ENCODE measurements around the gene RADIL. TPM values are rescaled to one million over a fixed set of nuclear protein-coding genes. Genes with fewer than 3 reads are reported as not detected.

Gene RADIL
- total RNA-seq, 6 donors from 2014 or later, result 7.9 to 42.8 (median 13.0) TPM

GRCh38 chr7:4822677-4823076, 60.8 kb downstream of the RADIL start:
- DNase-seq, result no peak

GRCh38 chr7:4820967-4821471, 62.5 kb downstream of the RADIL start:
- no peak overlapping the region for H3K4me3 ChIP-seq
- no peaks in the 10 kb centered on the region for H3K9me3 ChIP-seq
- H3K27me3 ChIP-seq, result no peaks in the 10 kb centered on the region
- H3K27ac ChIP-seq, result no peak overlapping the region
- peak in 1 of 2 donors; percentile 79 for DNase-seq
- TF ChIP-seq, protein P1, sequence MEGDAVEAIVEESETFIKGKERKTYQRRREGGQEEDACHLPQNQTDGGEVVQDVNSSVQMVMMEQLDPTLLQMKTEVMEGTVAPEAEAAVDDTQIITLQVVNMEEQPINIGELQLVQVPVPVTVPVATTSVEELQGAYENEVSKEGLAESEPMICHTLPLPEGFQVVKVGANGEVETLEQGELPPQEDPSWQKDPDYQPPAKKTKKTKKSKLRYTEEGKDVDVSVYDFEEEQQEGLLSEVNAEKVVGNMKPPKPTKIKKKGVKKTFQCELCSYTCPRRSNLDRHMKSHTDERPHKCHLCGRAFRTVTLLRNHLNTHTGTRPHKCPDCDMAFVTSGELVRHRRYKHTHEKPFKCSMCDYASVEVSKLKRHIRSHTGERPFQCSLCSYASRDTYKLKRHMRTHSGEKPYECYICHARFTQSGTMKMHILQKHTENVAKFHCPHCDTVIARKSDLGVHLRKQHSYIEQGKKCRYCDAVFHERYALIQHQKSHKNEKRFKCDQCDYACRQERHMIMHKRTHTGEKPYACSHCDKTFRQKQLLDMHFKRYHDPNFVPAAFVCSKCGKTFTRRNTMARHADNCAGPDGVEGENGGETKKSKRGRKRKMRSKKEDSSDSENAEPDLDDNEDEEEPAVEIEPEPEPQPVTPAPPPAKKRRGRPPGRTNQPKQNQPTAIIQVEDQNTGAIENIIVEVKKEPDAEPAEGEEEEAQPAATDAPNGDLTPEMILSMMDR (IDR thresholded peaks at IDR 0.05), result no peak
- TF ChIP-seq EP300 (IDR thresholded peaks at IDR 0.05) (no peak), POLR2AphosphoS5 (IDR thresholded peaks at IDR 0.05) (no peak), POLR2A (IDR thresholded peaks at IDR 0.05) (no peak)
- H3K4me1 ChIP-seq, result no peaks in the 10 kb centered on the region
- no peak for ATAC-seq (ENCODE audit: low FRiP score in 2 of 2)
- 74 to 81% methylated on average over 3 to 17 of the region's 20 CpGs for WGBS, 2 donors
- H3K36me3 ChIP-seq, result peaks cover 0 to 6% (median 3%) of the 10 kb centered on the region in 4 donors

More at GRCh38 chr7:4822677-4823076, 60.8 kb downstream of the RADIL start:
- 83 to 84% methylated on average over 6 to 9 of the region's 9 CpGs for WGBS, 2 donors
- ATAC-seq (ENCODE audit: low FRiP score in 2 of 2), result no peak
- H3K36me3 ChIP-seq, result peaks cover 0 to 6% (median 0%) of the 10 kb centered on the region in 4 donors
- H3K4me3 ChIP-seq, result no peak overlapping the region
- TF ChIP-seq, protein P1 (IDR thresholded peaks at IDR 0.05), result no peak
- TF ChIP-seq POLR2A (IDR thresholded peaks at IDR 0.05) (no peak), POLR2AphosphoS5 (IDR thresholded peaks at IDR 0.05) (no peak), EP300 (IDR thresholded peaks at IDR 0.05) (no peak)
- H3K27ac ChIP-seq, result no peak overlapping the region
- no peaks in the 10 kb centered on the region for H3K4me1 ChIP-seq
- no peaks in the 10 kb centered on the region for H3K27me3 ChIP-seq
- no peaks in the 10 kb centered on the region for H3K9me3 ChIP-seq

DNA sequence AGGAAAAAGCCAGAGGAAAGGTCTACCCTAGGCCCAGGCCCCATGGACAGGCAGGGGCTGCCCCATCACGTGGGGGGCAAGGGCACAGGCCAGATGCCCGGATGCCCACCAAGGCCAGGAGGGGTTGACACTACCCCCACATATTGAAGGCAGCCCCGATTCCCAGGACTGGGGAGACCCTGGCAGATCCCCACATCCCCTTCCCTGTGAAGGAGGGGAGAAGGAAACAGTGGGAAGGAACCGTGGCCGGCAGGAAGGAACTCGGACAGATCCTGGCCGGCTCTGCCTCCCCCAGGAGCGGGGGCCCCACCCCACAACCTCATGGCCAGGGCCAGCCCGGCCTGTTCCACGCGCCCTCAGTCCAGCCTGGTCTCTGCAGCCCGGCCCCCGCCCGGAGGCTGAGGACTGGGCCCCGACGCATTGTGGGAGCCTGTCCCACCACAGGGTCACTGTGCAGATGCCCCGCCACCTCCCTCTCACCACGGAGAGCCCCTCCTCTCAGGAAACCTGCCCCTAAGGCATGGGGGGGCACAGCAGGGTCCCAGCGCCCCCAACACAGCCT, 63.0 kb downstream of the RADIL start:
- WGBS, 2 donors, result 81 to 82% methylated on average over 13 to 19 of the region's 19 CpGs
- Histone ChIP-seq H3K36me3 (peaks cover 0 to 6% (median 3%) of the 10 kb centered on the region in 4 donors), H3K9me3 (no peaks in the 10 kb centered on the region), H3K4me3 (no peak overlapping the region), H3K27me3 (no peaks in the 10 kb centered on the region), H3K27ac (peak overlapping the region in 1 of 4 donors; percentile 46), H3K4me1 (no peaks in the 10 kb centered on the region)
- TF ChIP-seq POLR2AphosphoS5 (IDR thresholded peaks at IDR 0.05), result no peak
- TF ChIP-seq EP300 (IDR thresholded peaks at IDR 0.05), result no peak
- no peak for TF ChIP-seq POLR2A (IDR thresholded peaks at IDR 0.05)
- TF ChIP-seq, protein P1 (IDR thresholded peaks at IDR 0.05), result no peak
- ATAC-seq (ENCODE audit: low FRiP score in 2 of 2), result peak in 1 of 2 donors; percentile 16
- DNase-seq, result peak in 1 of 2 donors; percentile 62

- no peaks in the 10 kb centered on the region for H3K27me3 ChIP-seq
- TF ChIP-seq, protein P1 (IDR thresholded peaks at IDR 0.05), result no peak
- TF ChIP-seq POLR2A (IDR thresholded peaks at IDR 0.05) (no peak), POLR2AphosphoS5 (IDR thresholded peaks at IDR 0.05) (no peak), EP300 (IDR thresholded peaks at IDR 0.05) (no peak)
- peak overlapping the region in 1 of 4 donors; percentile 46 for H3K27ac ChIP-seq
- ATAC-seq (ENCODE audit: low FRiP score in 2 of 2) (no peak), DNase-seq (peak in 1 of 2 donors; percentile 61)
- H3K36me3 ChIP-seq, result peaks cover 0 to 7% (median 3%) of the 10 kb centered on the region in 4 donors
- 75 to 83% methylated on average over 17 to 39 of the region's 39 CpGs for WGBS, 2 donors
- H3K4me3 ChIP-seq, result no peak overlapping the region
- H3K4me1 ChIP-seq, result no peaks in the 10 kb centered on the region
- H3K9me3 ChIP-seq, result no peaks in the 10 kb centered on the region
Measured at GRCh38 chr7:4819560-4820404, 63.7 kb downstream of the RADIL start.

Data from upper lobe of left lung (tissue), 6 donors.